RKO (cell line): ENCODE measurements around the gene RUNX2.
"Not testable (repeated sequence)": the region's sequence is repeated elsewhere in the genome, so short reads cannot be mapped to it uniquely, and the experiment has no call there.

Experiments used
- DNase-seq: peaks from one replicate; pipeline ENCODE4 v3.0.0-alpha.2; 2016; ENCODE audit warnings: low spot score

RUNX2 gene

DNA sequence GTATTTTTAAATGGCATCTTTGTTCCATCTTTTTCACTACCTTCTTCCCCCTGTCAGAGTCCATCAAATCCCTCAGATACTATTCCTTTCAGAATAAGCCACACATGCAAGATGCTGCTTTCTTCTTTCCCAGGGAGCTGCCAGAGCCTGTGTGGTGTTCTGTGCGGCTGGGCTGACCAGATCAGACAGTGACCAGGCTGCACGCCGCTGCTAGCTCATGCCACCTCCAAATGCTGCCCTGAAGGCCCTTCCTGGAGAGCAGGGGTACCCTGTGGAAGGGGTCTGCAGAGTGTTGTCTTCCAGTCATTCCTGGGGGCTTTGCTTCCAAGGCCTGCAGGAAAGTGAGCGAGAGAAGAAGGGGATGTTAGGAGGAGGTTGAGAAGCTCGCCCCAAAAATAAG lies 228.7 kb downstream of the RUNX2 start:
- no peak for DNase-seq

DNA sequence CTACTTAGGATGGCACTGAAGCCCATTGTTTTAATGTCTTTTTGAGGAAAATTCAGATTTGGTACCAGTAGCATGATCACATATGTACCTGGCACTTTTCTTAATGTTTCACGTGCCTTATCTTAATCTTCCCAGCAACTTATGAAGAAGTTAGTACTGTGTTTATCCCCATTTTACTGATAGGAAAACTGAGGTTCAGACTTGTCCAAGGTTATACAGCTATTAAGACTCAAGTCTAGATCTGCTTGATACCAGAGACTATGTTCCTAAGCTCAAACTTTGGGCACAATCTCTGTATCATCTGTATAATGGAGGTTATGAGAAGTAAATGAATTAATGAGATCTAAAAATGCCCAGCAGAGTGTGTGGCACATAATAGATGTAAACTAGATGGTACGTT lies 229.3 kb downstream of the RUNX2 start:
- no peak for DNase-seq

DNA sequence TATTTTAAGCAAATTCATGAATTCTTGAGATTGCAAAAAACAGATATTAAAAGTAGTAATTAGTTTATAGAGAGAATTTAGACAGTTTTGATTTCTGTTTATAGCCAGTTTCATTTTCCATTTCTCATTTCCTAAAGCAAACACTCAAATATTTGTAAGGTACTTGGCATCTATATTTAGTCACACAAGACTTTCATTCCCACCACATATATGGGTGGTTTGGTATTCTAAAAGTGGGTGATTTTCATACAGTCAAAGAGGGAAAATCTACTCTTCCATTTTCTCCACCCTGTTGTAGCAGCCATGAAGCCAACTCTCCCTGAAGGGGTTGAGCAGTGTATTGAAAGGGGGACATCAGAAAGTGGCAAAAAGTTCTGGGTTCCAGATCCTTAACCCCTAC lies 230.7 kb downstream of the RUNX2 start:
- no peak for DNase-seq

DNA sequence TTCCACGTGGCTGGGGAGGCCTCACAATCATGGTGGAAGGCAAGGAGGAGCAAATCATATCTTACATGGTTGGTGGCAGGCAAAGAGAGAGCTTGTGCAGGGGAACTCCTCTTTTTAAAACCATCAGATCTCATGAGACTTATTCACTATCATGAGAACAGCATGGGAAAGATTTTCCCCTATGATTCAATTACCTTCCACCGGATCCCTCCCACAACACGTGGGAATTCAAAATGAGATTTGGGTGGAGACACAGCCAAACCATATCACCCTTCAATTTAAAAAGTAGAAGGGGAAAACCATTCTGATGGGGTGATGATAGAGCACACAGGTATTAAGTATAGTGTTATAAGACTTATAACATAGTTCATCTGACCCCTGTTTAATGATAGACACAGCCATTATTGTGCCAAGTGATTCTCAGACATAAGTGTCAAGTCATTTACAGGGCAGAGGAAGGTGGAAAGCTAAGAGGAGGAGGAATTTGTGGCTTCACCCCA lies 232.2 kb downstream of the RUNX2 start:
- not testable (repeated sequence) for DNase-seq

DNA sequence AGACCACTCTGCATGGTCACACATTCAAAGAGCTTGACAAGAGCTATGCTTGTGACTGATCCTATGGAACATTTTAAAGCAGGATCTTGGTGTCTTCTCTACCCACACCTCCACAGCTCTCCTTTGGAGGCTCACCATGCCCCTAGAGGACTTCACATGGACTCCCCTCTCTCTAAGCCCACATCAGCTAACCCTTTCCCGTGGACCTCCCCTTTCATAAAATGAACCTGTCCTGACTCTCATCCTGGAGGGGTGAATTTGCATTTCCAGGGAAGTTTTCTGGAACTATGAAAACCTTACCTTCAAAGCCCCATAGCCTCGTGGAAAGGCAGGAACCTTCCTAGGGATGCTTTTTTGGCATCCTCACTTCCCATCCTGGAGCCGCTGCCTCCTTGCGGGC lies 234.0 kb downstream of the RUNX2 start:
- DNase-seq, result no peak

DNA sequence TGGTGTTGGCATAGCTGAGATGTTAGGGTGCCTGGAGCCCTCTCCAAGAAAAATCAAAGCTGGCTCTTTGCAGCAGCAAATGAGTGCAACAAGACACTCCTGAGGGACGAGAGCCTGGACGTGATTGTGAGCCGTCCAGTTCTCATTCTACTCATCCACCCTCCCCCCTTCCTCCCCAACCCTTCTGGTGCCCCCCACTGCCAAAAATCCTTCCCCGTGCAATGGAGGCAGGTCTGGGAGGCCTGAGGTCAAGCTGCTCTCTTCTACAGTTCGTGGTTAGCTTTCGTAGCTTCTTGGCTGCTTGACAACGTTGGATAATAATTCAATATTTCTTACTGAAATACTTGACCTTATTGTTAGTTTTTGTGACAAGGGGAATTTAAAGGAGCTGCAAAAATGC lies 234.9 kb downstream of the RUNX2 start:
- DNase-seq, result no peak

DNA sequence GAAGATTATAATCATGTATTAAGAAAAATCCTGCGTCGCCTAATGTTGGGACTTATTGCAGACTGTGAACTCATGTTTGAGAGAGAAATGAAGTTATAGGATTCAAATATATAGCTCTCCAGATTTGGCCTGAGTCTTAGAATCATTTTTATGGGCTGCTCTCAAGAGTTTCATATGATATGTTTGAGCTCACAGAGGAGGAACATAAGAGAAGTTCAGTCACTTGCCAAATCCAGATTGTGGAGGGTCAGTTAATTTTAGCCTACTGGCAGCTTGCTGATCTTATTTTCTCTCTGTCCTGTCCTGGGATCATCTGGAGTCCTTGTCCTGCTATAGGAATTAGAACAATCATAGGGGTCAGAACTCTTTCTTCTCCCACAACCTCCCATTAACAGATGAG lies 235.7 kb downstream of the RUNX2 start:
- DNase-seq, result no peak

DNA sequence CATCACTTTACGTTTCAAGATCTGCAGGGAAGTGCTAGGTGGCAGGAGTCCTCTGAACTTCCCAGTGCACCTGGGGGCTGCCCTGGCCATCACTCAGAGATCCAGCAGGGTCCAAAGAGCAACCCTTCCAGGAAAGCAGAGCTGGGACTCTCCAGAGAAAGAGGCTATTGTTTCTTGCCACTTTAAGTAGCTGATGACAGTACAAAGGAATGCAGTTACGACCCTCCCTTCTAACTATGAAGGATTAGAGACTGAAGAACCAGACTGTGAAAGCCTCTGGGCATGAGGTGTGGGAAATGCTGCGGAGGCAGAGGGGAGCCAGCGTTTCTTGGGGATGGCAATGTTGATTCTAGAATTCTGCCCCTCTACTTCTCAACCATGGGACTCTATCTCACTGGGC lies 238.8 kb downstream of the RUNX2 start:
- DNase-seq, result no peak

DNA sequence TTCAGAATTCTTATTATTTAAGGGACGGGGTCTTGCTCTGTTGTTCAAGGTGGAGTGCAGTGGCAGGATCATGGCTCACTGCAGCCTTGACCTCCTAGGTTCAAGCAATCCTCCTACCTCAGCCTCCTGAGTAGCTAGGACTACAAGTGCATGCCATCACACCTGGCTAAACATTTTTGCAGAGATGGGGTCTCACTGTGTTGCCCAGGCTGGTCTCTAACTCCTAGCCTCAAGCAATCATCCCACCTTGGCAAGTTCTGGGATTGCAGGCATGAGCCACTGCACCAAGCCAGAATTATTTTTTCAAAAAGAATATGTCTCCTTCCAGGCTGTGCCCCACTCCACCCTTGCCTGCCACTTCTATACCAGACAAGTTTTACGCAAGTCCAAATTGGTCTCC lies 239.7 kb downstream of the RUNX2 start:
- DNase-seq, result no peak

DNA sequence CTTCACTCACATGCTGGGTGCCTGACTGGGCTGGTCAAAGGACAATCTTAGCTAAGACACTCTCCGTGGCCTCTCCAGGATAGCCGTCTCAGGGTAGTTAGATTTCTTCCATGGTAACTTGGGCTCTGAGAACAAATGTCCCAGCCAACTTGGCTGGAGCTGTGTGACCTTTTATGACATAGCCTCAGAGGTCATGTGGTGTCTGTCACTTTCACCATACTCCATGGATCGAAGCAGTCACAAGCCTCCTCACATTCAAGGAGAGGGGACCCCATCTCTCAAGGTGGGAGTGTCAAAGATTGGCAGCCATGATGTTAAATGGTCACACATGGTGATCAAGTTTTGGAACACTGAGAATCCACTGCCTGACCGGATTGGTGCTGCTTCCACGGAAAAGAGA lies 240.5 kb downstream of the RUNX2 start:
- DNase-seq, result no peak

DNA sequence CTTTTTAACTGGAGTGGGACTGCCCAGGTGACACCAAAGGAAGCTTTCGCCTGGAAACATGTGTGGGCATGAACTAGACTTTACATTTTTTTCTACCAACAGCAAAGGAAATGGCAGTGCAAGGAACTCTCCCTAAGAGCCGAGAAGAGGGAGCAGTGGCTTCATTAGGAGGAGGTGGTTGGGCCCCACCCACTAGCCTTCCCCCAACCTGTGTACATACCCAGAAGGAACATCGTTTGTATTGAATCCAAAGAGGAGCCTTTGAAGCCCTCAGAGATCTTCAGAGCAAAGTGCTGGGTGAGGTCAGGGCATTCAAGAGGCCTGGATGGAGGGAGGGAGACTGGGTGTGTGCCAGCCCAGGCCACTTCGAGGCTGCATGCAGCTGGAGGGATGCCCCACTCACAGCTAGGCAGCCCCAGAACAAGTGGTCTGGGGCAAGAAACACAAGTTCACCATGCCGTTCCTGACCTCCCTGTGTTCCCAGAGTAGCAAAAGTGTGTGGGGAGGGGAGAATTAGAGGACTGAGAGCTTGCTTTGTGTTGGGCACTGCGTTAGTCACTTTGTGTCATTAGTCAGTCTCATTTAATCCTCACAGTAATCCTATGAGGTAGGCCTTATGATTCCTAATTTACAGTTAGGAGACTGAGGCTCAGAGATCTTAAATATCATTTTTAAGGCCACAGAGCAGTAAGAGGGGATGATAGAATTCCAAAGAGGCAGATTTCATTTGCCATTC lies 241.2 kb downstream of the RUNX2 start:
- DNase-seq, result peak; percentile 23

DNA sequence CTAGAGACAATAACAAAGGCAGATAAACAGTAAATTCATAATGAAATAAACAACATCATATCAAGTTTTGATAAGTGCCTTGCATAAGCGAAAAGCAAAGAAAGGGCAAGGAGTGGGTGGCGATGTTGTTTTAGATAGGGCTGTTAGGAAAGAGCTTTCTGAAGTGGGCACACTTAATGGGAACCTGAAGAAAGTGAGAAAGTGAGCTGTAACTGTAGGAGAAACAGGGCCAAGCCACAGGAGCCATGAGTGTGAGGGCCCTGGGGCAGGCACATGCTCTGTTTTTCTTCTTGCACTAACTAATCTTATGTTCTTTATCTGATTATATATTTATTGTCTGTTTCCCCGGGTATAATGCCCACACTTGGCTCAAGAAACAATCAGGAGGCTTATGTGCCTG lies 243.0 kb downstream of the RUNX2 start:
- DNase-seq, result no peak

DNA sequence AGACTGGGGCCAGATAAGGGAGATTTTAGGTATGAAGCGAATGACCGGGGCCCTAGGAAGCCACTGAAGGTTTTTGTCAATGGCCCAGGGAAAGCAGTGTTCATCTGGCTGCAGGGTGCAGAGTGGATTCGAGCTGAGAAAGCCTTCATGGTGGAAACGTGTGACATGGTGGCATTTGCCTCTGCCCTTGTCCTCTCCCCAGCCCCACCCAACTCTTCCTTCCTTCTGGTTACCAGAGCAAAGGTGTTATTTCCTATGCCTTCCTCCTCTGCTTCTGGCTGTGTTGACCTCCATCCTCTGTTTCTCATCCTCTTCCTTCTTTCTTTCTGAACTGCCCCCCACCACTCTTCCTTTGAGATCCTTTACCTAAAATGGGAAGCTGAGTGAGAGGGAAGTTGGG lies 244.7 kb downstream of the RUNX2 start:
- DNase-seq, result no peak

DNA sequence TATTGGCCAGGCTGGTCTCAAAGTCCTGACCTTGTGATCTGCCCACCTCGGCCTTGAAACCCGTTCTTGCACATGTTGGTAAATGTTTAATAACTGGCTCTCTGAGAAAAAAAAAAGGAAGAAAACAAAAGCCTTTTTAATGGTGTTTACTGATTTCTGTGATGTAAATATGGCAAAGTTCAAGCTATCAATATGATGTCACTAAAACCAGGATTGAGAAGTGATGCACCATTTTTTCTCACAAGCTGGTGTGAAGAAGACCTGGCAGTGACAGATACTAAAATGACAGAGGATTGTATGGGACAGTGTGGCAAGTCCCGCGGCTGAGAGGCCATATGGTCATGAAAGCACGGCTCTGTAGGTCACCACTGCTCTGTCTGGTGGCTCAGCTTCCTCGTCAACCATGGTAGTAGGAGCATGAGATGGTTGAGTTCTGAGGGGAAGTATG lies 245.9 kb downstream of the RUNX2 start:
- DNase-seq, result no peak

DNA sequence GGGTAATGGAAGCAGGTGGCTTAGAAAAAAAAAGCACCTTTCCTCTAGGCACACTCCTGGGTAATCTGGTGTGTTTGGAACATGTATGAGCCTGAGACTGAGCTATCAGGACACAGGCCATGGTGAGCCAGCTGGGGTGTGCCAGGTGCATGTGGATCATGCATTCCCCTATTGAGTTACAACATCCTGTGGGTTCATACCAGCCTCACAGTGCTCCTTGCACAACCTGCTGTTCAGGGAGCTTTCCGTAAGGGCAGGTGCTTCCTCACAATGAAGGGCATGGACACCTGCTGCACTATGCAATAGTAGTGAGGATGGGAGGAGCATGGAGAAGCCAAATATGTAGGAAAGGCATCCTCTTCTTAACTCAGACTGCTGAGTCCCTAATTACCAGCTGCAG lies 246.8 kb downstream of the RUNX2 start:
- DNase-seq, result no peak

DNA sequence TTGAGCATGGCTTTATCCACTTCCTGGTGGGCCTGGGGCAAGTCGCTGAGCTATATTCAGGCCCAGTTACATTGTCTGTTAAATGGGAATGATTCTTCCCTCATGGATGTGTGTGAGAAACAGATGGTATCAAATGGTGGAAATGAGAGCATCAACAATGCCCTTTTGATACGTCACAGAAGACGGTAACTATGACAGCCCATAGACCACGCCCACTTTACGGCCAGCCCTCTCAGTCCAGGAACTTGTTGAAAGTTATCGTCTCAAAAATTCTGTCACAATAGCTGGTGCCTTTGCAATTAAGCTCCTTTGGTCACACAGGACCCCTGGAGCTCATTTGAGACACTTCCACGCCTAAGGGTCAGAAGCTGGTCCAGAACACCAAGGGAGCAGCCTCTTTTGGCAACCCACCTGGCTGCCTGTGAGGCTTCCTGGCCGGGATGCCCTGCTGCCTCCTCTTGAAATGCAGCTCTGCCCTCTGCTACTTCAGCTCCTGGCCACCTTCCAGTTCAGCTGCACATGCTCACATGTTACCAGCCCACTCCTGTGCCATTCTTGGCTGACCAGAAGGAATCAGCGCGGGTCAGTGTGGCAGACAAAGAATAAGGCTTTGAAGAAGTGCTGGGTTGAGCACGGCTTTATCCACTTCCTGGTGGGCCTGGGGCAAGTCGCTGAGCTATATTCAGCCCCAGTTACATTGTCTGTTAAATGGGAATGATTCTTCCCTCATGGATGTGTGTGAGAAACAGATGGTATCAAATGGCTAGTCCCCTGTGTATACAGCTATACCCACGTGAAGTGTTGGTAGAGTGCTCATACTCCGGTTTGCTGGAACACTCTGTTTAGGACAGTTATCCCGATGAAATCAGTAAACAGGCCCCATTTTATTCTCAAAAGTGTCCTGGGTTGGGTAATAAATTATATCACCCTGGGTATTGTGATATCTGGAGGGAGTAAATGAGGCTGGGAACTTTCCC lies 248.8 kb downstream of the RUNX2 start:
- no peak for DNase-seq

DNA sequence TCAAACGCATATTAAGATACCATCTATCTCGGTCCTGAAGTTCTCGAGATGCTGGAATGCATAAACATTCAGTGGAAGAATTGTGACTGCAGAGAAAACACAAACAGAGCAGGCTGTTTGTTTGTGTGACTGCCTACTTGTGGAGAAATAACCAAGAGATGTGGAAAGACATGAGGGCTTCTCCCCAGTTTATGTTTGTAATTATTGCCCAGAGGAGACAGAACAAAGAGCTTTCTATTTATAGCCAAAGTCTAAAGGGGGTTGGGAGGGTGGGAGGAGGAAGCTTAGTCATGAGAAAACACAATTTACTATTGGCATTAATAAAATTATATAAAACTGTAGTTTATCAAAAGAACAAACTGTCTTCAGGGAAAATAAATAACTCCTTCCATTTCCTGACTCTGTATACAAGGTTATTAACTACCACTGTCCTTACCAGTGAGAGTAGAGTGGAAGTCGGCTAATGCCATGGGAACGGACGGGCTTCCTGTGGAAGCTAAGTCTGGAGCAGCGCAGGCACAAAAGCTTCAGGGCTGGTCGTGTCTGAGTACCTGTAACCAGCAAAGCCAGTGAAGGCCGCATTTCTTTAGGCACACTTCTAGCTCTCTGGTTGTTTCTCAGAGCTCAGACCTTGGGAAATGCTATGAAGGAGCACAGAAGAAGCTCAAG lies 249.8 kb downstream of the RUNX2 start:
- no peak for DNase-seq

DNA sequence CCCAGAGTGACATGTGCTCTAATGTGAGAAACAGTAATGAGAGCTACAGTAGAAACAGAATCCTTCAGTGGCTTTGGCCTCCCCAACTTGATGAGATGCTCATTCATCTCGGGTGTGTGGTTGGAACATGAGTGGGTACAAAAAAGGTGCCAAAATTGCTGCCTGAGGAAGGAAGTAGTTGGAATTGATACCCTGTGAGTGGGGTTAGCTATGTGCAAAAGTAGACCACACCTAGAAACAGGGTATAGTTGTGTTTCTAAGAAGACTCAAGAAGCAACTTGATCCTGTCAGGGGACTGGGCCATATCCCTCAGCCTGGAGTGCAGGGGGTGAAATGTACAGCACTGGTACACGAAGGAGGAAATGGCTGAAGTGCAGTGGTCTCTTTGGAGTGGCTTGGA lies 256.0 kb downstream of the RUNX2 start:
- DNase-seq, result no peak

DNA sequence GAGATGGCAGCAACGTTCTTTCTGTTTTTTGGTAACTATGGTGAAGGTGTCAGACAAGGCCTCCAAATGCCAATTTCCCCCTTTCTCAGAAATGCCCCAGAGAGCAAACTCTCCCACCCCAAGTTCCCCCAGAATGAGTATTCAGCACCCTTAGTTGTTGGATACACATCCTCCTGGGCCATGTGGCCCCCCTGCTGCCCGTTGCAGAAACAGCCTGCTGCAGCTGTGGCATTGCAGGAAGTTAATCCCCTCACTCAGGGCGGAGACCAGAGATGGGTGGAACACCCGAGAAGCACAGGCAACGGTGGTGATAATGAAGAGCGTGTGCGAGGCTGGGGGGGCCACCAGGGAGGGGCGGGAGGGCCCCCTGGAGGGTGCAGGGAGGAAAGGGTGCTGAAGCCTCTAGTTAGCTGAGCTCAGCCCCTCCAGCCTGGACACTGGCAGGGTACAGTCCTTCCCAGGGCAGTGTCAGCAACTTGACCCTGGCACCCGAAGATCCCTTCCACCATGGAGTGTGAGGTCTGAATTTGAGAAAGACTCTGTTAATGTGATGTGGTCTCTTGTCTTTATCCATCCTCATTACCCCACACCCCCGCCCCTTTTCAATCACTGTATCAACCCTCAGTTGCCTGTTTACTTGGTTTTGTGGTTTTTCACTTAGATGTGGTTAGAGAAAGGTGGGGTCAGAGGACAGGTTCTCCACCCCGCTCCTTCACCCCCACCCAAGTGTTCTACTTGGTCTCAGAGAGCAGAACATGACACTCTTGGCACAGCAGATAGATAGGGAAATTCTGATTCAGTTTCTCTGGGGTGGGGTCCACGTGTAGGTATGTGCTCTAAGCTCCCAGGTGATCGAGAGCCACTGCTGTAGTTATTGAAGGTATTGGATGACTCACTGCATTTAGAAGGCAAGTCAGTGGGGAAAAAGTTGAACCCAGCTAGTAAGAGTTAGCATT lies 258.4 kb downstream of the RUNX2 start:
- no peak for DNase-seq

DNA sequence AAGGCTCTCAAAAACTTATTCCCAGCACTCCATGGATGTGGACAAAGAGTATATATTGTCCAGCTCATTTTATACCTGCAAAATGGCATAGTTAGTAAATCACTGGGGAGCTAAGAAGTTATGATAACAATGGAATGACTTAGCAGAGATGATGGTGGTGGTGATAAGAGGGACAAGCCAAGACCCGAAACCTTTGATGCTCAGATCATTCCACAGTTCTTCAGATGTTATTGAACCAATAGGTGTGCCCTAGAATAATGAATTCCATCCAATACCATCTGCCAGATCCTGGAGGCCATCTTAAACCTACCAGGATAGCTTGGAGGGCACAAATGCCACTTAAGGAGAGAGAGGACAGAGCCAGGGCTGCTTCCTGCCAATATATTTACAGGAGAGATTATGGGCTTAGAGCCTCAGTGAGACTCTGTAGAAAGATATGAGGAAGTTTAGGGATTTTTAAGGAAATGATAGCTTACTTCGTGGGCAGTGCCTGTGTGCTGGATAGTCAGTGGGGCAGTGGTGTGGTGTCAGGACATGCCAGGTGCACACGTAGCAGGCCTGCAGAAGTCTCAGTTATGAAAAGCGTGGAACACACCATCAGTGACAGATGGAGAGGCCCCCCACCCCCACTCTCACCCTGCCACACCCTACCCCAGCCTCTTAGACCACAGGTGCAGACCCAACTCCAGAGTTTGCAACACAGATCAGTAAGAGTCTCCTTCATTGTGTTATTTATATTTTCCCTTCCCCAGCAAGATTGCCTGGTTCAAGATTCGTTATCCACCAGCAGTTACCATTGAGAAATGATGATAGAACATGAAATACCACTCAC lies 259.3 kb downstream of the RUNX2 start:
- no peak for DNase-seq
